Lung microvascular endothelial cell (primary cell): ENCODE results near the gene ACTR2. TPM values are rescaled to one million over a fixed set of nuclear protein-coding genes. Genes with fewer than 3 reads are reported as not detected.

ENCODE experiments used
- DNase-seq, 2 donors: peaks; one replicate each; pipeline versions ENCODE4 v3.0.0 to v3.0.0-alpha.2; 2010; ENCODE audit warnings: low read depth in 2 of 2
- total RNA-seq: library from RNA; depleted of rRNA; stranded (reverse); fragments of >200 nt; gene quantifications from 2 replicates; pipeline ENCODE4 v1.2.1, GENCODE V29; 2014

ACTR2 gene
- total RNA-seq, 1 donor from 2014 or later = 81.7 TPM

- DNase-seq = peak in 1 of 2 donors; percentile 12
Observed at GRCh38 chr2:65277791-65278483, 50.3 kb downstream of the ACTR2 start.

GRCh38 chr2:65278531-65278981, 50.9 kb downstream of the ACTR2 start:
- DNase-seq = peak in 1 of 2 donors; percentile 55

- DNase-seq = no peak
Observed at GRCh38 chr2:65279756-65280155, 52.1 kb downstream of the ACTR2 start.

- DNase-seq = no peak
Observed at GRCh38 chr2:65281627-65282351, 54.2 kb downstream of the ACTR2 start.

- DNase-seq = no peak
Observed at GRCh38 chr2:65282477-65283053, 54.9 kb downstream of the ACTR2 start.

- no peak for DNase-seq
Observed at GRCh38 chr2:65287364-65287763, 59.7 kb downstream of the ACTR2 start.

- DNase-seq = no peak
Observed at GRCh38 chr2:65291216-65292105, 63.8 kb downstream of the ACTR2 start.

- DNase-seq = no peak
Observed at GRCh38 chr2:65292106-65292400, 64.4 kb downstream of the ACTR2 start.

GRCh38 chr2:65292461-65293011, 64.9 kb downstream of the ACTR2 start:
- DNase-seq = no peak

- no peak for DNase-seq
Observed at GRCh38 chr2:65293376-65293775, 65.7 kb downstream of the ACTR2 start.

GRCh38 chr2:65294136-65294535, 66.5 kb downstream of the ACTR2 start:
- DNase-seq = no peak

- DNase-seq = no peak
Observed at GRCh38 chr2:65294701-65295100, 67.1 kb downstream of the ACTR2 start.

GRCh38 chr2:65296971-65297370, 69.3 kb downstream of the ACTR2 start:
- DNase-seq = no peak

GRCh38 chr2:65297544-65297943, 69.9 kb downstream of the ACTR2 start:
- DNase-seq = no peak

- DNase-seq = no peak
Observed at GRCh38 chr2:65298089-65298488, 70.5 kb downstream of the ACTR2 start.

GRCh38 chr2:65299246-65299645, 71.6 kb downstream of the ACTR2 start:
- DNase-seq = no peak

GRCh38 chr2:65300134-65300760, 72.6 kb downstream of the ACTR2 start:
- DNase-seq = no peak

GRCh38 chr2:65300761-65301711, 73.4 kb downstream of the ACTR2 start:
- no peak for DNase-seq

GRCh38 chr2:65305934-65306333, 78.3 kb downstream of the ACTR2 start:
- DNase-seq = no peak

- DNase-seq = no peak
Observed at GRCh38 chr2:65309699-65310098, 82.1 kb downstream of the ACTR2 start.
